ENCODE data around the gene ZNF439.
"Not testable (repeated sequence)": the region's sequence is repeated elsewhere in the genome, so short reads cannot be mapped to it uniquely, and the experiment has no call there.

Gene ZNF439

DNA sequence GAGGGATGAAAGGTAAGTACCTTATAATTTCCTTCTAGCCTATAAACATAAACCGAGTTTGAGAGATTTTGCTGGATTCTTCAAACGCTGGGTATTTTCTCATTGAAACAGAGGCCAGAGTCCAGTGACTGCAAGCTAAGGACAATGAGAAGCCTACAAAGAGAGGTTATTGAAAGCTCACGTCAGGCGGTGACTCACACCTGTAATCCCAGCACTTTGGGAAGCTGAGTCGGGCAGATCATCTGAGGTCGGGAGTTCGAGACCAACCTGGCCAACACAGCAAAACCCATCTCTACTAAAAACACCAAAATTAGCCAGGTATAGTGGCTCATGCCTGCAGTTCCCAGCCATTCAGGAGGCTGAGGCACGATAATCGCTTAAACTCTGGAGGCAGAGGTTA is 24.1 kb downstream of the ZNF439 start:
- no peak for DNase-seq

DNA sequence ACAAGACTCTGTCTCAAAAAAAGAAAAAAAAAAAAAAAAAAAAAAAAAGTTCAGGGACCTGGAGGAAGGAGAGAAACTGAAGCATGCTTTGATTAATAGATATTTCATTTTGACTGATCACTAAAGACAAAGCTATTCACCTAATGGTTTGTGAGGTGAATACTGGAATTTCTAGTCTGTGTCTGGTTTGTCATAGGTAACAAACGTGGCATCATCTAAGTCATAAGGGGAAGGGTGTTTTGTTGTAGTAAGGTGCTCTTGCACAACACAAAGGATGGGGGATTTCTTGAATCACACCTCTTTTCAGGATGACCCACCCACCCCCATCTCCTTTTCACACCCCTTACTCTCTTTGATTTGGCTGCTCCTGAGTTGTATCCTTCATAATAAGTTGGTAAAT is 25.2 kb downstream of the ZNF439 start:
- DNase-seq, result no peak

GRCh38 chr19:11879687-11880266 is 31.3 kb downstream of the ZNF439 start:
- peak; percentile 37 for DNase-seq

DNA sequence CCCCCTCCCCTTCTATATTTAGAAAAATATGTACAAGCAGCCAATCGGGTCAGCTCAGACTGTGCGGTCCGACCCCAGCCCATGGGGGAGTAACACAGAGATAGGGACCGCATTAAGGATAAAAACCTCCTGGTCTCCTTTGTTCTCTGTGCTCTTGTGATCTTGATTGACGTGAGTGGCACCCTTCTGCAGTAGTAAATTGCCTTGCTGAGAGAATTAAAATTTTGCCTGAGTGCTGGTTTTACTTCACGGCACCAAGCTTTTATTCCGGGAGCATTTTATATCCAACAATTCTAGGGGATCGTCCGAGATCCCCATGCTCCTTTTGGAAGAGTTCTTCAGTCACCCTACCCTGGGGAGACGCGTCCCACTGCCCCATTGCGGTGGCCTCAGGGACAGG is 32.1 kb downstream of the ZNF439 start:
- no peak for DNase-seq

GRCh38 chr19:11881151-11881800 is 32.8 kb downstream of the ZNF439 start:
- DNase-seq, result peak; percentile 89

DNA sequence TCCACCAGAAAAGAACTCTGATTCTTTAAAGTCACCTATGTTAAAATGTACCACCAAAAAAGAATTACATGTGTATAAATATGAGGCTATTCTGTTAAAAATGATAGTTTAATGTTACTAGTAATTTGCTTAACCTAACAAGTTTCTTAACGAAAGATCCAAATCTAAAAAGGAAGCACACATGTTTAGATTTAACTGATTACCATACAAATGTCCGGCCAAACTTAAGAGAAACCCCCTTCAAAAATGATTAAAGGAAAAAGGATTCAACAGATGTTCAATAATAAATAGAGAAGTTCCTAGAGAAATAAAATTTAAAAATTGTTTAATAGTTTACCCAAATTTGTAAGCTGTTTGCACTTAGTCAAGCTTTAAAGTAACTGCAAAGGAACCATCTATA is 34.1 kb downstream of the ZNF439 start:
- no peak for DNase-seq

GRCh38 chr19:11887234-11887610 is 38.7 kb downstream of the ZNF439 start:
- DNase-seq, result no peak

DNA sequence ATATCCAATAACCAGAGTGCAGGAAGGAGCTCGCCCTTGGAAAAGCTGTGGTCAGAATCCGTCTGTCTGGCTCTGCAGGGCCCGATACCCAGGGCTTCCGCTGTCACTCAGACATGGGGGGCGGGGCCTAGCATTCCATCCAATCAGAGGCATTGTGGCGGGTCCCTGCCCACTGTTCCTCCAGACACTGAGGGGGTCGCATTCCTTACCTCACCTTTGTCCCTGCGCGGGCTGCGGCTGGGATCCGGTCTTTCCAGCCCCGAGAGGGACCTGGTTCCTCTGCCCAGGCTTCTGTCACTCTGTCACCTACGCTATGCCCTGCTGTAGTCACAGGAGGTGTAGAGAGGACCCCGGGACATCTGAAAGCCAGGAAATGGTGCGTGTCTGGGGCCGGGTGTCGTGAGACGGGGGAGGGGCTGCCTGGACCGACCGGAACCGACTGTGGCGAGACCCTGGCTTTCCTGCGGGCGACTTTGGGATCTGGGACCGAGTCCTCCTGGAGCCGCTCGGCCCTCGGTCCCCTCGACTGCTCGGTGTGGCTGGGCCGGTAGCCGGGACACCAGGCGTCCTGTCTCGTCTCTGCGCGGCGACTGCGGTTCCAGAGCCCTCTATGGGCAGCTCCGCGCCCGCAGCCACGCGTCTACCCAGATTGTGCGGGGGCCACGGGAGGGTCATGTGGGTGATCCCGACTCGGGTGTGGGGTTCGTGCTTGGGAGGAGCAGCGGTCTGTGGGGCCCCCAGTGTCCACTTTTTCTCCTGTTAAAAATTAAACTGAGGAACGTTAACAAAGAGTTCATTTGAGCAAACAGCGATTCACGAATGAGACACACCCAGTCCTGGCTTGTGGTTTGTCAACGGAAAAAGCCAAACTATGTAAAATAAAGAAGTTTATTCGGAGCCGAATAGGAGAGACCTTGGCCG is 39.3 kb downstream of the ZNF439 start, which contains the start of gene ZNF69:
Gene ZNF69, plus strand, starts transcription at position 172 of the 921 bp plus-strand sequence. Its CDS starts 142 bp downstream, at position 314.
- DNase-seq, result peak; percentile 96

- peak; percentile 2 for DNase-seq
These were observed 41.4 kb downstream of the ZNF439 start for GRCh38 chr19:11889901-11890300.

GRCh38 chr19:11890634-11891033 is 42.1 kb downstream of the ZNF439 start:
- no peak for DNase-seq

DNA sequence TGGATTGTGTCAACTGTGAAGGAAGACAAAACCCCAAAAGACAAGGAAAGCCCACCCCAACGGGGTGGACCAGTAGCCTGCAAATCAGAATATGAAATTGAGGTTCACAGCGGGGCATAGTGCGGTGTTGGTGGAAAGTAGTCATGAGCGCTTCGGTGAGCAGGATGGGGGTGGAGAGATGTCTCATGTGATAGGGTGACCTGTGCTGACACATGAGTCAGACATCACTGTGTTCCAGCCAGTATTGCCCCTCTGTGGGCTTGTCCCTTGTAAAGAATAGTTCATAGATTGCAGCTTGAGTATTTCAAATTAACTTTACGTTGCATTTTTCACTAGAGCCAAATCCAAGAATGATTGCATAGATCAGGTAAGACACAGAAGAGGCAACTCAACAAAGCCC is 46.3 kb downstream of the ZNF439 start:
- DNase-seq, result no peak

GRCh38 chr19:11902228-11902627 is 53.7 kb downstream of the ZNF439 start:
- no peak for DNase-seq

DNA sequence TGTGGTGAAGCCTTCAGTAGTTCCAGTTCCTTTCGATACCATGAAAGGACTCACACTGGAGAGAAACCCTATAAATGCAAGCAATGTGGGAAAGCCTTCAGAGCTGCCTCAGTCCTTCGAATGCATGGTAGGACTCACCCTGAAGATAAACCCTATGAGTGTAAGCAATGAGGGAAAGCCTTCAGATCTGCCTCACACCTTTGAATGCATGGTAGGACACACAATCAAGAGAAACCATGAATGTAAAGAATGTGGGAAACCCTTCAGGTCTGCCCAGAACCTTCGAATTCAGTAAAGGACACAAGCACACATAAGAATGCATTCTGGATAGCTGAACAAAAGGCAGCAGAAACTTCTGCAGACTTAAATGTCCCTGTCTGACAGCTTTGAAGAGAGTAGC is 57.4 kb downstream of the ZNF439 start:
- peak; percentile 3 for DNase-seq

DNA sequence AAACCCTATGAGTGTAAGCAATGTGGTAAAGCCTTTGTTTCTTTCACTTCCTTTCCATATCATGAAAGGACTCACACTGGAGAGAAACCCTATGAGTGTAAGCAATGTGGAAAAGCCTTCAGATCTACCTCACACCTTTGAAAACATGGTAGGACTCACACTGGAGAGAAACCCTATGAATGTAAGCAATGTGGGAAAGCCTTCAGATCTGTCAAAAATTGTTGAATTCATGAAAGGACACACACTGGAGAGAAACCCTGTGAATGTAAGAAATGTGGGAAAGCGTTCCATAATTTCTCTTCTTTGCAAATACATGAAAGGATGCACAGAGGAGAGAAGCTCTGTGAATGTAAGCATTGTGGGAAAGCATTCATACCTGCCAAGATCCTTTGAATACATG is 63.4 kb downstream of the ZNF439 start:
- peak; percentile 3 for DNase-seq

- DNase-seq, result not testable (repeated sequence)
These were observed 66.0 kb downstream of the ZNF439 start for GRCh38 chr19:11914417-11915051.

Data from eye (tissue), 1 donor.